ENCODE results near the gene CAPZB.

CAPZB gene

DNA sequence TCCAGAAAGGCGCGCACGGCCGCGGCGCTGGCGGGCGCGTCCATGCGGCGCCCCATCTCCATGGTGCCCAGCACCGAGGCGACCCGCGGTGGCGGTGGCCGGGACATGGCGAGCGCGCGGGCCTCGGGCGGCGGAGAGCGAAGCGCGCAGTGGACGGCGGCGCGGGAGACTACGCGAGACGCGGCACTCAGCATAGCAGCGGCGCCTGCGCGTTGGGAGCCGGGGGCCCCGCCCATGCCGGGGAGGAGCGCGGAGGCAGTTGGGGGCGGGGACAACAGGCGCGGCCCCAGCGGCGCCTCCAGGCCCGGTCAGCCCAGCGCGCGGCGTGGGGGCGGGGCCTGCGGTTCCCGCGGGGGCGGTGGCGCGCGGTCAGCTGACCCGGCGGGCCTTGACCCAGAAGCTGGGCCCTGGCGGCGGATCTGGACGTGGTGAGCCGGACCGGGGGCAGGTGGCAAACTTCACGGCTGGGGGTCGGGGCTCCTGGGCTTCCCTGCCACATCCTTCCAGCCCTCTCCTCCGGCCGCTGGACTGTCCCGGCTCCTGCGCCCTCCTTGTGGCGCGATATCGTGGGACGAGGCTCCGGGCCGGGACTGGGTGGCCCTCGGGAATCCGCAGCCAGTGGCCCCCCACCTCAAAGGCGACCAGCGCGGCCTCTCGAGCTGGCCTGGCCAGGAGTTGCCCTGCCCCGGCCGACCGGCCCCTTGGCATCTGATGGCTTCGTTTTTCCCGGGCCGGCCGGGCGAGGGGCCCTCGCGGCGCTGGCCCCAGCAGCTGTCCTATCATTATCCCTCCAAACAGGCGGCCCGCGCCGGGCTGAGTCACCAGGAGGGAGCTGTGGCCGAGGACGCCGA, 173.2 kb downstream of the CAPZB start, which contains the start of the genes AKR7A2 and SLC66A1:
AKR7A2 (minus strand) TSS at position 214 of the 851 bp plus-strand sequence; CDS start at position 194, 20 bp downstream.
SLC66A1 (plus strand) TSS at position 396 of the 851 bp plus-strand sequence. CDS start 5,352 bp downstream, outside the sequence.
- no peak for TF ChIP-seq CTCF (IDR thresholded peaks at IDR 0.05; ENCODE audit: low read depth, low read length)
- peak; percentile 90 to 95 for DNase-seq (ENCODE audit: low read depth in 2 of 2)
- peak within 1 kb of the TSS; percentile 83 to 87 for H3K4me3 ChIP-seq (replicated peaks in 1 of 2; ENCODE audit: low read depth in 2 of 2, low read length in 2 of 2)

DNA sequence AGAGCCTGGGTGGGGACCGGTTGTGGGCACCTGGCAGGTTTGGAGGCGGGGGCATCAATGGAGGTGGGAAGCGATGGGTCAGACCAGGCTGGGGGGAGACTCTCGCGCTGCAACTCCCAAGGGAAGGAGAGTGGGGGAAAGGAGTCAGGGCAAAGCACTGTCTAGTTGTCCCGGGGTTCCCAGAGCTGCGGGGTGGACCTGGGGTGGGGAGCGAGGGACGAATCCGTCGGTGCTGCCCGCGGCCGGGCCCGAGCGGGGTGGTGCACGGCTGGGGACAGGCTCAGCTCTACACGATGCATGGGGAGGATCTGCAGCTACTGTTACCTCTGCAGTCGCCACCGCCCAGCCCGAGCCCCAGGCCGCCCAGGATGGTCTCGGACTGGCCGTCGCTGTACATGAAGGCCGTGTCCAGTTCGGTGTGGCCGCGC, 173.8 kb downstream of the CAPZB start:
- no peak for DNase-seq (ENCODE audit: low read depth in 2 of 2)
- H3K4me3 ChIP-seq (replicated peaks in 1 of 2; ENCODE audit: low read depth in 2 of 2, low read length in 2 of 2), result peak overlapping the region; percentile 83 to 87
- TF ChIP-seq CTCF (IDR thresholded peaks at IDR 0.05; ENCODE audit: low read depth, low read length), result no peak

DNA sequence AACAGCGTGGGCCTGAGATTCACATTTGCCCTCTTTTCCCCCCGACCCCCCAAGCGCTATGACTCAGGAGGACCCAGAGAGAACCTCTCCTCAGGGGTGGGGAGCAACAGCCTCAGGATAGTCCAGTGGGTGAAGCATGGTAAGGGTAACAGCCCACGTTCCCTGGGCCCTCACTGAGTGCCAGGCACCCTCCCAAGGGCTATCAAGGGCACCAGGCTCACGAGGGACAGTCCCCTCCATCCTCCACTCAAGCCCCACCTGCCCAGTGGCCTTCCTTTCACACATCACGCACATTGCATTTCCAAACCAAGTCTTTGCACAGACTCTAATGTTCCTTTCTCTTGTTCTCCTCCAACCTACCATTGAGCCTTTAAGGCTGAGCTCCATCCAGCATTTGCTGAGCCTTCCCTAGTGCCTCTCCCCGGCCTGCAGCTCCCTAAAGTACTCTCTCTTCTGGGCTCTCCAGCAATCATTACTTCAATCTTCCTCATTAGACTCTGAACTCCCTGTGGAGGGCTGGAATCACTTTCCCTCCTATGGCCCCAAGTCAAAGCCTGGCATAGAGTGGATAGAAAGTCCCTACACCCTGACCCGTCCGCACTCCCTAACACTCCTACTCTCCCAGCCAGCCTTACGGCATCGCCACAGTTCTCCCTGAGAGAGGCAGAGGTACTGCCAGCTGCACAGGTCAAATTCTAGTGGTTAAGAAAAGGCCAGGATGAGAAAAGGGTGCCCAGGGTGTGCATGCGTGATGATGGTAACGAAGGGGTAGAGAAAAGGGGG, 174.4 kb downstream of the CAPZB start:
- peak overlapping the region; percentile 83 to 87 for H3K4me3 ChIP-seq (replicated peaks in 1 of 2; ENCODE audit: low read depth in 2 of 2, low read length in 2 of 2)
- peak in 1 of 2 donors; percentile 16 for DNase-seq (ENCODE audit: low read depth in 2 of 2)
- TF ChIP-seq CTCF (IDR thresholded peaks at IDR 0.05; ENCODE audit: low read depth, low read length), result no peak

DNA sequence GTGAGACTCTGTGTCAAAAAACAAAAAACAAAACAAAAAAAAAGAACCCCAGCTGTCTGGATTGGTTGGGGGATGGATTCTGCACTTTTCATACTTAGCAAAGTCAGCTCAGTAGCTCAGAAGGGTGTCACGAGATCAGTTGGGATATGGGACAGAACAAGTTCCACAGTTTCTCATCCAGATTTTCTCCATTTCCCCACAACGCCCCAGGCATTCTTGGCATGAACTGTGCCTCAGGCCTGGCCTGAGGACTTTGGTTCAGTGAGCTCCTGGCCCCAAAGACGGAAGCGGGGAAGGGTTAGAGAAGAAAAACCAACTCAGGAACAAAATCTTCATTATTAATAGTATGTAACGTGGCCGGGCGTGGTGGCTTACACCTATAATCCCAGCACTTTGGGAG, 175.3 kb downstream of the CAPZB start:
- TF ChIP-seq CTCF (IDR thresholded peaks at IDR 0.05; ENCODE audit: low read depth, low read length), result no peak
- no peak overlapping the region for H3K4me3 ChIP-seq (replicated peaks in 1 of 2; ENCODE audit: low read depth in 2 of 2, low read length in 2 of 2)
- no peak for DNase-seq (ENCODE audit: low read depth in 2 of 2)

GRCh38 chr1:19309123-19309813, 176.1 kb downstream of the CAPZB start:
- no peak overlapping the region for H3K4me3 ChIP-seq (replicated peaks in 1 of 2; ENCODE audit: low read depth in 2 of 2, low read length in 2 of 2)
- peak; percentile 45 to 83 for DNase-seq (ENCODE audit: low read depth in 2 of 2)
- no peak for TF ChIP-seq CTCF (IDR thresholded peaks at IDR 0.05; ENCODE audit: low read depth, low read length)

DNA sequence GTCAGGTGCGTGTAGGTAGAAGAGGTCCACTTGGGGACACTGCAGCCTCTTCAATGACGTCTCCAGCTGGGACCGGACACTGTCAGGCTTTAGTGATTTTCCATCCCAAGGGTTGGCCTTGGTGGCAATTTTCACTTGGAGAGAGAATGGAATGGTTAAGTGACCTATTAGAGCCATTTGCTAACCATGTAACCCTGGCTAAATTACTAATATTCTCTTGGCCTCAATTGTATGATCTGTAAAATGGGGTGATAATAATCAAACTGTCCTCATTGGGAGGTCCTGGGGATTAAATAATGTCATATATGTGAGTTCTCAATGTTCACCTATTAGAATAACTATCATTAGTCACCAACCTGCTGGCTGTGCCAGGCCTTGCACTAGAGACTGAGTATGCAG, 176.8 kb downstream of the CAPZB start:
- no peak overlapping the region for H3K4me3 ChIP-seq (replicated peaks in 1 of 2; ENCODE audit: low read depth in 2 of 2, low read length in 2 of 2)
- no peak for DNase-seq (ENCODE audit: low read depth in 2 of 2)
- TF ChIP-seq CTCF (IDR thresholded peaks at IDR 0.05; ENCODE audit: low read depth, low read length), result no peak

Measured in cardiac fibroblast (primary cell).